ENCODE data around the gene RIPOR2. TPM values are rescaled to one million over a fixed set of nuclear protein-coding genes. Genes with fewer than 3 reads are reported as not detected.
A peak's percentile ranks its signal among the peaks of the same experiment; 100 is the strongest.

RIPOR2 gene
- total and polyA plus RNA-seq, 2 donors (not counting 3 experiments of a cell fraction or from before 2014, with no cell fraction given) = 0.10 TPM; not detected in 1

DNA sequence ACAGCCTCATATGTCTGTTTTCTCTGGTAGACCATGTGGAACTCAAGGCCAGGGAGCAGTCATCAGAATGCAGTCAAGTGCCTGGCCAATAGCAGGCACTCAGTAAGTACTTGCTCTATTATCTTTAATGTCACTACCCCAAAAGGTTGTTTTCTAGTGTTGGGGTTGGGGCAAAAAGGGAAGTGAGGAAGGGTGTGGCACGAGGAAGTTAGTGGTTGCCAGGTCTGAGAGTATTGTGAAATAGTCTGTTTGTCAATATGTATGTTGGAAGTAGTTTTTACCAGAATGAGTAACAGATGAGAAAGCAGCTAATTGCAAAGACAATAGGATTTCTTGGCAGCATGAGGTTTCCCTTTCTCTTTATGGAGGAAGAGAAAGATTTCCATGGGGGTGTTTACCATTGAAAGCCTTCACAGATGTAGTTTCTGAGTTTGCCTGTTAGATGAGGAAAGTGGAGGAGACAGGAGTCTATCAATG is 77.5 kb downstream of the RIPOR2 start:
- dilution Hi-C loops (cut with MboI; ENCODE audit: extremely low pct_ligation_motif_present, low sequenced_read_pairs) (no loop called here), intact Hi-C loops (cut with micrococcal nuclease) (loop anchor here (5.0 kb wide), 2 partner anchors 634 to 744 kb away; no protein-coding TSS in a partner anchor)
- no peaks in the 10 kb centered on the region for H3K9me1 ChIP-seq (replicated peaks; ENCODE audit: control insufficient read depth, extremely low read depth, insufficient read depth, low read length)
- no peaks in the 10 kb centered on the region for H4K20me1 ChIP-seq (replicated peaks; ENCODE audit: control insufficient read depth, extremely low read depth, insufficient read depth, low read length)
- H3K79me2 ChIP-seq (ENCODE audit: control insufficient read depth, insufficient read depth, low read length) = no peaks in the 10 kb centered on the region
- TF ChIP-seq POLR2A (IDR thresholded peaks at IDR 0.05; ENCODE audit: low read depth, low read length) = no peak
- TF ChIP-seq JUN (IDR thresholded peaks at IDR 0.05; ENCODE audit: borderline replicate concordance, insufficient read depth, insufficient read length, low read depth) = no peak
- no peak for TF ChIP-seq MYC (IDR thresholded peaks at IDR 0.05; ENCODE audit: low read depth, low read length)
- TF ChIP-seq MAX (IDR thresholded peaks at IDR 0.05; ENCODE audit: insufficient read depth, insufficient read length) = no peak
- TF ChIP-seq POLR2AphosphoS5 (IDR thresholded peaks at IDR 0.05; ENCODE audit: insufficient read depth, low read depth, low read length) = no peak
- TF ChIP-seq FOS (IDR thresholded peaks at IDR 0.05; ENCODE audit: borderline replicate concordance, insufficient read depth, low read length) = no peak
- FAIRE-seq = no peak
- H2AFZ ChIP-seq (ENCODE audit: low read depth, low read length) = peak overlapping the region; percentile 21
- no TSS peak for BruUV-seq (replicated peaks)
- POLR2A ChIA-PET = no interaction called here
- DNase-seq (ENCODE audit: low read depth, low spot score) = peak; percentile 10
- CTCF ChIA-PET = interaction anchor here (1.2 to 4.4 kb wide), 6 partner anchors 24 to 632 kb away, joined by 3 to 160 read pairs (median 6); no protein-coding TSS in a partner anchor
- no peaks in the 10 kb centered on the region for H3K9me3 ChIP-seq (replicated peaks; ENCODE audit: control insufficient read depth, insufficient read depth, low read length)
- H3K27ac ChIP-seq (ENCODE audit: insufficient read depth, low read depth, low read length) = no peak overlapping the region
- H3K4me2 ChIP-seq (ENCODE audit: insufficient read depth, low read length) = no peak overlapping the region
- H3K36me3 ChIP-seq (ENCODE audit: control insufficient read depth in 2 of 2, extremely low read depth in 1 of 2, insufficient read depth in 2 of 2, low read length in 2 of 2) = no peaks in the 10 kb centered on the region
- H3K4me1 ChIP-seq (ENCODE audit: control insufficient read depth, extremely low read depth, insufficient read depth, low read length) = no peaks in the 10 kb centered on the region
- H3K27me3 ChIP-seq (ENCODE audit: control insufficient read depth in 2 of 2, insufficient read depth in 2 of 2, low read length in 2 of 2) = no peaks in the 10 kb centered on the region
- no peak overlapping the region for H3K9ac ChIP-seq (replicated peaks; ENCODE audit: extremely low read depth, insufficient read depth, low read length)
- H3K4me3 ChIP-seq (replicated peaks in 1 of 3; ENCODE audit: insufficient read depth in 1 of 3, low read depth in 1 of 3, low read length in 3 of 3) = no peak overlapping the region

GRCh38 chr6:24856901-24857670 is 78.7 kb downstream of the RIPOR2 start:
- Histone ChIP-seq H3K4me2 (ENCODE audit: insufficient read depth, low read length) (no peak overlapping the region), H3K9me1 (replicated peaks; ENCODE audit: control insufficient read depth, extremely low read depth, insufficient read depth, low read length) (no peaks in the 10 kb centered on the region), H3K79me2 (ENCODE audit: control insufficient read depth, insufficient read depth, low read length) (no peaks in the 10 kb centered on the region), H3K27me3 (ENCODE audit: control insufficient read depth in 2 of 2, insufficient read depth in 2 of 2, low read length in 2 of 2) (no peaks in the 10 kb centered on the region), H3K4me1 (ENCODE audit: control insufficient read depth, extremely low read depth, insufficient read depth, low read length) (no peaks in the 10 kb centered on the region), H3K9me3 (replicated peaks; ENCODE audit: control insufficient read depth, insufficient read depth, low read length) (no peaks in the 10 kb centered on the region), H3K9ac (replicated peaks; ENCODE audit: extremely low read depth, insufficient read depth, low read length) (no peak overlapping the region), H2AFZ (ENCODE audit: low read depth, low read length) (no peak overlapping the region), H4K20me1 (replicated peaks; ENCODE audit: control insufficient read depth, extremely low read depth, insufficient read depth, low read length) (no peaks in the 10 kb centered on the region), H3K27ac (ENCODE audit: insufficient read depth, low read depth, low read length) (no peak overlapping the region), H3K36me3 (ENCODE audit: control insufficient read depth in 2 of 2, extremely low read depth in 1 of 2, insufficient read depth in 2 of 2, low read length in 2 of 2) (no peaks in the 10 kb centered on the region), H3K4me3 (replicated peaks in 1 of 3; ENCODE audit: insufficient read depth in 1 of 3, low read depth in 1 of 3, low read length in 3 of 3) (no peak overlapping the region)
- no peak for DNase-seq (ENCODE audit: low read depth, low spot score)
- no TSS peak for BruUV-seq (replicated peaks)
- dilution Hi-C loops (cut with MboI; ENCODE audit: extremely low pct_ligation_motif_present, low sequenced_read_pairs) = no loop called here
- intact Hi-C loops (cut with micrococcal nuclease) = loop anchor here (1.0 to 5.0 kb wide), 6 partner anchors 135 to 745 kb away; no protein-coding TSS in a partner anchor
- no peak for FAIRE-seq
- CTCF ChIA-PET = interaction anchor here (0.8 to 4.4 kb wide), 8 partner anchors 17 to 214 kb away, joined by 3 to 160 read pairs (median 5); no protein-coding TSS in a partner anchor
- no peak for TF ChIP-seq EZH2 (IDR thresholded peaks at IDR 0.05; ENCODE audit: borderline replicate concordance, low read depth, low read length, severe bottlenecking)
- no peak for TF ChIP-seq JUN (IDR thresholded peaks at IDR 0.05; ENCODE audit: borderline replicate concordance, insufficient read depth, insufficient read length, low read depth)
- no peak for TF ChIP-seq MYC (IDR thresholded peaks at IDR 0.05; ENCODE audit: low read depth, low read length)
- no peak for TF ChIP-seq FOS (IDR thresholded peaks at IDR 0.05; ENCODE audit: borderline replicate concordance, insufficient read depth, low read length)
- no peak for TF ChIP-seq GATA2 (IDR thresholded peaks at IDR 0.05; ENCODE audit: insufficient read depth, insufficient read length, low read depth, low read length)
- TF ChIP-seq, protein P1, sequence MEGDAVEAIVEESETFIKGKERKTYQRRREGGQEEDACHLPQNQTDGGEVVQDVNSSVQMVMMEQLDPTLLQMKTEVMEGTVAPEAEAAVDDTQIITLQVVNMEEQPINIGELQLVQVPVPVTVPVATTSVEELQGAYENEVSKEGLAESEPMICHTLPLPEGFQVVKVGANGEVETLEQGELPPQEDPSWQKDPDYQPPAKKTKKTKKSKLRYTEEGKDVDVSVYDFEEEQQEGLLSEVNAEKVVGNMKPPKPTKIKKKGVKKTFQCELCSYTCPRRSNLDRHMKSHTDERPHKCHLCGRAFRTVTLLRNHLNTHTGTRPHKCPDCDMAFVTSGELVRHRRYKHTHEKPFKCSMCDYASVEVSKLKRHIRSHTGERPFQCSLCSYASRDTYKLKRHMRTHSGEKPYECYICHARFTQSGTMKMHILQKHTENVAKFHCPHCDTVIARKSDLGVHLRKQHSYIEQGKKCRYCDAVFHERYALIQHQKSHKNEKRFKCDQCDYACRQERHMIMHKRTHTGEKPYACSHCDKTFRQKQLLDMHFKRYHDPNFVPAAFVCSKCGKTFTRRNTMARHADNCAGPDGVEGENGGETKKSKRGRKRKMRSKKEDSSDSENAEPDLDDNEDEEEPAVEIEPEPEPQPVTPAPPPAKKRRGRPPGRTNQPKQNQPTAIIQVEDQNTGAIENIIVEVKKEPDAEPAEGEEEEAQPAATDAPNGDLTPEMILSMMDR (IDR thresholded peaks at IDR 0.05; ENCODE audit: extremely low read depth in 1 of 2, insufficient read depth in 1 of 2, low read depth in 1 of 2, low read length in 2 of 2) = no peak
- TF ChIP-seq MAX (IDR thresholded peaks at IDR 0.05; ENCODE audit: insufficient read depth, insufficient read length) = no peak
- no peak for TF ChIP-seq POLR2AphosphoS5 (IDR thresholded peaks at IDR 0.05; ENCODE audit: insufficient read depth, low read depth, low read length)
- TF ChIP-seq POLR2A (IDR thresholded peaks at IDR 0.05; ENCODE audit: low read depth, low read length) = no peak
- POLR2A ChIA-PET = no interaction called here

Data from endothelial cell of umbilical vein (primary cell).